ENCODE data around the gene AIPL1. TPM values are rescaled to one million over a fixed set of nuclear protein-coding genes. Genes with fewer than 3 reads are reported as not detected.

Gene AIPL1
- total and polyA plus RNA-seq, 8 donors: 0.06 TPM; not detected in 7

DNA sequence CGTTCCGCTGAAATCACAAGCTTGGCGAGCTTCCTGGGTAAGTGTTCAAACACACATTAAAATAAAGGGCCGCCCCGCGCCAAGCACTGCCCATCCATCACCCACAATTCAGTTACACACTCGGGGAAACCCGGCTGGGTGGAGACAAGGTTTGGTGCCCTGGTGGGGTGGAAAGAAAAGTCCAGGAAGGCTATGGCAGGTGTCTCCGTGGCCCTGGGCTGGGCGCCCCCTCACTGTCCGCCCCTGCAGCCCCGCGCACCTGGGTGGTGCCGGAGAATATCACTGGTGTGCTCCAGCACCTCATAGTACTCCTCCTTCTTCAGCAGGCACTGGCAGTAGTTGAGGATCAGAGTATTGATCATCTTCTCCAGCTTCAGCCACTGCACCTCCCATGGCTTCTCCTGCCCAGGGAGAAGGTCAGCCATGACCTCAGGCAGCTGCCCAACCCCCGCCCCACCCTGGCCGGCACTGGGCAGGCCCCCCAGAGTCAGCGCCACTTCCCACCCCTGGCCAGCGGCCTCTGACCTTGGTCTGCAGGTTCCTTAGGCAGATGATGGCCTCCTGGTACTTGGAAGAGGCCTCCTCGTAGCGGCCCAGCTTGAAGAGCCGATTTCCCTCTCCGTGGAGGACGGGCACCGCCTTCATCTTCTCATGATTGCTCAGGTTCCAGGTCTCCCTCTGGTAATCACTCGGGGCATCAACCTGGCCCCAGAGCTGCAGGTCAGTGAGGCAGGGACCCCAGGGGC is 8.4 kb downstream of the AIPL1 start:
- Histone ChIP-seq H3K9me3 (peaks cover 0 to 11% of the 10 kb centered on the region in 2 donors), H3K27me3 (peaks cover 0 to 53% of the 10 kb centered on the region in 2 donors), H3K27ac (no peak overlapping the region), H3K4me3 (no peak overlapping the region), H3K4me1 (peaks cover 0 to 10% of the 10 kb centered on the region in 2 donors), H3K36me3 (no peaks in the 10 kb centered on the region)
- DNase-seq: no peak
- intact Hi-C loops (cut with DNase I): loop anchor here in 1 of 2 donors (10.0 kb wide), 1 partner anchor 832 kb away; no protein-coding TSS in a partner anchor
- no peak for ATAC-seq
- TF ChIP-seq, protein P1, sequence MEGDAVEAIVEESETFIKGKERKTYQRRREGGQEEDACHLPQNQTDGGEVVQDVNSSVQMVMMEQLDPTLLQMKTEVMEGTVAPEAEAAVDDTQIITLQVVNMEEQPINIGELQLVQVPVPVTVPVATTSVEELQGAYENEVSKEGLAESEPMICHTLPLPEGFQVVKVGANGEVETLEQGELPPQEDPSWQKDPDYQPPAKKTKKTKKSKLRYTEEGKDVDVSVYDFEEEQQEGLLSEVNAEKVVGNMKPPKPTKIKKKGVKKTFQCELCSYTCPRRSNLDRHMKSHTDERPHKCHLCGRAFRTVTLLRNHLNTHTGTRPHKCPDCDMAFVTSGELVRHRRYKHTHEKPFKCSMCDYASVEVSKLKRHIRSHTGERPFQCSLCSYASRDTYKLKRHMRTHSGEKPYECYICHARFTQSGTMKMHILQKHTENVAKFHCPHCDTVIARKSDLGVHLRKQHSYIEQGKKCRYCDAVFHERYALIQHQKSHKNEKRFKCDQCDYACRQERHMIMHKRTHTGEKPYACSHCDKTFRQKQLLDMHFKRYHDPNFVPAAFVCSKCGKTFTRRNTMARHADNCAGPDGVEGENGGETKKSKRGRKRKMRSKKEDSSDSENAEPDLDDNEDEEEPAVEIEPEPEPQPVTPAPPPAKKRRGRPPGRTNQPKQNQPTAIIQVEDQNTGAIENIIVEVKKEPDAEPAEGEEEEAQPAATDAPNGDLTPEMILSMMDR (IDR thresholded peaks at IDR 0.05): no peak

DNA sequence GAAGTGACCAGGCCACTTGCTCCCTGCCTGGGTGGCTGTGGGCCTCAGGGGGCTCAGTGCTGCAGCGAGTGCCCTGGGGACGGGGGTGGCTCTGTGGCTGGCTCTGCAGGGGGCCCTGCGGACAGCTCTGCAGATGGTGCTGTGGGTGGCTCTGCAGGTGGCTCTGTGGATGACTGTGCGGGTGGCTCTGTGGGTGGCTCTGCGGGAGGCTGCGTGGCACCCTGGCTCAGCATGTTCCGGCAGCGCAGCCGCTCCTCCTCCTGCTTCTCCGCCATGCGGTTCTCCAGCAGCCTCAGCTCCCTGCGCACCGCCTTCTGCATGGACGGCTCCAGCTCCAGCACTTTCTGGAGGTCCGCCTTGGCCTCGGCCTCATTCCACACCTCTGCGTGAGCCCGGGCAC is 9.5 kb downstream of the AIPL1 start:
- intact Hi-C loops (cut with DNase I): loop anchor here in 1 of 2 donors (10.0 kb wide), 1 partner anchor 831 kb away; no protein-coding TSS in a partner anchor
- Histone ChIP-seq H3K27ac (no peak overlapping the region), H3K27me3 (peaks cover 0 to 64% of the 10 kb centered on the region in 2 donors), H3K36me3 (no peaks in the 10 kb centered on the region), H3K4me1 (peaks cover 0 to 10% of the 10 kb centered on the region in 2 donors), H3K9me3 (no peaks in the 10 kb centered on the region), H3K4me3 (no peak overlapping the region)
- DNase-seq: no peak
- no peak for ATAC-seq
- TF ChIP-seq, protein P1 (IDR thresholded peaks at IDR 0.05): no peak

GRCh38 chr17:6423931-6424330 is 11.0 kb downstream of the AIPL1 start:
- Histone ChIP-seq H3K27ac (no peak overlapping the region), H3K9me3 (no peaks in the 10 kb centered on the region), H3K4me1 (peaks cover 0 to 10% of the 10 kb centered on the region in 2 donors), H3K36me3 (no peaks in the 10 kb centered on the region), H3K4me3 (no peak overlapping the region), H3K27me3 (peaks cover 0 to 72% of the 10 kb centered on the region in 2 donors)
- TF ChIP-seq, protein P1 (IDR thresholded peaks at IDR 0.05): no peak
- DNase-seq (no peak), ATAC-seq (no peak)
- intact Hi-C loops (cut with DNase I): loop anchor here (5.0 to 10.0 kb wide), 2 partner anchors 829 to 837 kb away; no protein-coding TSS in a partner anchor

GRCh38 chr17:6422654-6423241 is 12.2 kb downstream of the AIPL1 start:
- Histone ChIP-seq H3K36me3 (no peaks in the 10 kb centered on the region), H3K27me3 (peaks cover 0 to 78% of the 10 kb centered on the region in 2 donors), H3K9me3 (no peaks in the 10 kb centered on the region), H3K4me1 (peaks cover 0 to 6% of the 10 kb centered on the region in 2 donors), H3K4me3 (no peak overlapping the region), H3K27ac (no peak overlapping the region)
- ATAC-seq (no peak), DNase-seq (no peak)
- intact Hi-C loops (cut with DNase I): loop anchor here (5.0 to 10.0 kb wide), 2 partner anchors 828 to 835 kb away; no protein-coding TSS in a partner anchor
- TF ChIP-seq, protein P1 (IDR thresholded peaks at IDR 0.05): no peak

All from left lung (tissue), 10 donors.